ENCODE results near the gene DPEP3. TPM values are rescaled to one million over a fixed set of nuclear protein-coding genes. Genes with fewer than 3 reads are reported as not detected.
"Not testable (repeated sequence)": the region's sequence is repeated elsewhere in the genome, so short reads cannot be mapped to it uniquely, and the experiment has no call there.

DPEP3 gene
- total and polyA plus RNA-seq, 2 donors, result 0.14 to 0.23 TPM

GRCh38 chr16:68009872-68010271 is 29.6 kb upstream of the DPEP3 start:
- H3K27me3 ChIP-seq (ENCODE audit: control insufficient read depth in 2 of 2, insufficient read depth in 1 of 2, low read length in 1 of 2); H3K27ac ChIP-seq (ENCODE audit: low read depth in 1 of 2, low read length in 1 of 2); H3K9me3 ChIP-seq (ENCODE audit: control insufficient read depth in 2 of 2, insufficient read depth in 1 of 2, low read length in 1 of 2); H3K4me3 ChIP-seq (ENCODE audit: low read length in 2 of 2); DNase-seq (ENCODE audit: low read depth in 6 of 9, low spot score in 9 of 9); H3K36me3 ChIP-seq (ENCODE audit: control insufficient read depth in 2 of 2, insufficient read depth in 2 of 2, low read length in 1 of 2): not testable (repeated sequence)
- 91% methylated on average over 4 of the region's 4 CpGs for WGBS
- peaks cover 0 to 15% of the 10 kb centered on the region in 2 donors for H3K4me1 ChIP-seq (ENCODE audit: control insufficient read depth in 2 of 2, insufficient read depth in 2 of 2, low read length in 2 of 2)

- 96% methylated on average over 9 of the region's 9 CpGs for WGBS
- Histone ChIP-seq H3K27ac (ENCODE audit: low read depth in 1 of 2, low read length in 1 of 2) (no peak overlapping the region), H3K27me3 (ENCODE audit: control insufficient read depth in 2 of 2, insufficient read depth in 1 of 2, low read length in 1 of 2) (no peaks in the 10 kb centered on the region), H3K9me3 (ENCODE audit: control insufficient read depth in 2 of 2, insufficient read depth in 1 of 2, low read length in 1 of 2) (no peaks in the 10 kb centered on the region), H3K36me3 (ENCODE audit: control insufficient read depth in 2 of 2, insufficient read depth in 2 of 2, low read length in 1 of 2) (no peaks in the 10 kb centered on the region), H3K4me1 (ENCODE audit: control insufficient read depth in 2 of 2, insufficient read depth in 2 of 2, low read length in 2 of 2) (peaks cover 0 to 15% of the 10 kb centered on the region in 2 donors), H3K4me3 (ENCODE audit: low read length in 2 of 2) (no peak overlapping the region)
- DNase-seq (ENCODE audit: low read depth in 6 of 9, low spot score in 9 of 9), result no peak
Measured at GRCh38 chr16:68009157-68009735, 28.9 kb upstream of the DPEP3 start.

DNA sequence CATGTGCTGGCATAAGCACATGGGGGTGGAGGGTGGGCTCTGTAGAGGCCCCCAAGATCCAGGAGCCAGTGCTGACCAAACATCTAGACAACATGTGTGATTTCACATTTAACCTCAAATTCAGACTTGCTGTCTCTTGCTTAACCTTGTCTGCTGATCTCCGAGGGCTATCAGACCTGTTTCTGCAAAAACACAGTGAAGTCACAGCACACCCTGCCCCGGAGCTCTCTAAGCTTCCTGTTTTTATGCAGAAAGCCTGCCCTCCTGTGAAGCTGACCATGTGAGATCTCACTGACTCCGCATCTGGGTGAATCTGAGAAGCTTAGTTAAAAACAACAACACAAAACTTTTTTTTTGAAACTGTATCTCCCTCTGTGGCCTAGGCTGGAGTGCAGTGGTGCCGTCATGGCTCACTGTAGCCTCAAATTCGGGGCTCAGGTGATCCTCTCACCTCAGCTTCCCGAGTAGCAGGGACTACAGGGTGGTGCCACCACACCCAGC is 25.5 kb upstream of the DPEP3 start:
- Histone ChIP-seq H3K4me3 (ENCODE audit: low read length in 2 of 2) (no peak overlapping the region), H3K36me3 (ENCODE audit: control insufficient read depth in 2 of 2, insufficient read depth in 2 of 2, low read length in 1 of 2) (no peaks in the 10 kb centered on the region), H3K9me3 (ENCODE audit: control insufficient read depth in 2 of 2, insufficient read depth in 1 of 2, low read length in 1 of 2) (no peaks in the 10 kb centered on the region), H3K27me3 (ENCODE audit: control insufficient read depth in 2 of 2, insufficient read depth in 1 of 2, low read length in 1 of 2) (no peaks in the 10 kb centered on the region), H3K27ac (ENCODE audit: low read depth in 1 of 2, low read length in 1 of 2) (peak overlapping the region; percentile 61 to 76), H3K4me1 (ENCODE audit: control insufficient read depth in 2 of 2, insufficient read depth in 2 of 2, low read length in 2 of 2) (peaks cover 0 to 12% of the 10 kb centered on the region in 2 donors)
- DNase-seq (ENCODE audit: low read depth in 6 of 9, low spot score in 9 of 9), result peak in 2 of 9 donors; percentile 18 to 55
- WGBS, result 48% methylated on average over 6 of the region's 6 CpGs

DNA sequence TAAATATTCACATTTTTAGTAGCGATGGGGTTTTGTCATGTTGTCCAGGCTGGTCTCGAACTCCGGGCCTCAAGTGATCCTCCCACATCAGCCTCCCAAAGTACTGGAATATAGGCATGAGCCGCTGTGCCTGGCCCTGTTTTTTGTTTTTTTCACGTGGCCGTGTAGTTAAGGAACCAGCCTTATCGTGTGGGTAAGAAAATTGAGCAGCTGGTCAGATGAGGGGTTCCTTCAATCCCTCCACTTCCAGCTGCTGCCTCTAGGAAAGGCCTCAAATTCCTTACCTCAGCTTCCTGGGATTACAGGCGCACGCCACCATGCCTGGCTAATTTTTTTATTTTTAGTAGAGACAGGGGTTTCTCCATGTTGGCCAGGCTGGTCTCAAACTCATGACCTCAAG is 24.9 kb upstream of the DPEP3 start:
- Histone ChIP-seq H3K27ac (ENCODE audit: low read depth in 1 of 2, low read length in 1 of 2) (peak overlapping the region in 1 of 2 donors; percentile 15), H3K36me3 (ENCODE audit: control insufficient read depth in 2 of 2, insufficient read depth in 2 of 2, low read length in 1 of 2) (no peaks in the 10 kb centered on the region), H3K4me1 (ENCODE audit: control insufficient read depth in 2 of 2, insufficient read depth in 2 of 2, low read length in 2 of 2) (peaks cover 2 to 19% of the 10 kb centered on the region in 2 donors), H3K27me3 (ENCODE audit: control insufficient read depth in 2 of 2, insufficient read depth in 1 of 2, low read length in 1 of 2) (no peaks in the 10 kb centered on the region), H3K4me3 (ENCODE audit: low read length in 2 of 2) (no peak overlapping the region), H3K9me3 (ENCODE audit: control insufficient read depth in 2 of 2, insufficient read depth in 1 of 2, low read length in 1 of 2) (no peaks in the 10 kb centered on the region)
- DNase-seq (ENCODE audit: low read depth in 6 of 9, low spot score in 9 of 9), result no peak
- WGBS, result 97% methylated on average over 9 of the region's 9 CpGs

GRCh38 chr16:68003031-68003430 is 22.7 kb upstream of the DPEP3 start:
- Histone ChIP-seq H3K4me3 (ENCODE audit: low read length in 2 of 2) (no peak overlapping the region), H3K36me3 (ENCODE audit: control insufficient read depth in 2 of 2, insufficient read depth in 2 of 2, low read length in 1 of 2) (no peaks in the 10 kb centered on the region), H3K4me1 (ENCODE audit: control insufficient read depth in 2 of 2, insufficient read depth in 2 of 2, low read length in 2 of 2) (peaks cover 6 to 38% of the 10 kb centered on the region in 2 donors), H3K27ac (ENCODE audit: low read depth in 1 of 2, low read length in 1 of 2) (no peak overlapping the region), H3K9me3 (ENCODE audit: control insufficient read depth in 2 of 2, insufficient read depth in 1 of 2, low read length in 1 of 2) (peaks cover 0 to 8% of the 10 kb centered on the region in 2 donors), H3K27me3 (ENCODE audit: control insufficient read depth in 2 of 2, insufficient read depth in 1 of 2, low read length in 1 of 2) (no peaks in the 10 kb centered on the region)
- DNase-seq (ENCODE audit: low read depth in 6 of 9, low spot score in 9 of 9), result no peak
- 95% methylated on average over 4 of the region's 4 CpGs for WGBS

GRCh38 chr16:68000450-68000849 is 20.2 kb upstream of the DPEP3 start:
- H3K27me3 ChIP-seq (ENCODE audit: control insufficient read depth in 2 of 2, insufficient read depth in 1 of 2, low read length in 1 of 2), result no peaks in the 10 kb centered on the region
- peaks cover 6 to 36% of the 10 kb centered on the region in 2 donors for H3K4me1 ChIP-seq (ENCODE audit: control insufficient read depth in 2 of 2, insufficient read depth in 2 of 2, low read length in 2 of 2)
- peak in 2 of 9 donors; percentile 14 to 51 for DNase-seq (ENCODE audit: low read depth in 6 of 9, low spot score in 9 of 9)
- H3K4me3 ChIP-seq (ENCODE audit: low read length in 2 of 2), result no peak overlapping the region
- WGBS, result 63% methylated on average over 3 of the region's 3 CpGs
- peak overlapping the region; percentile 83 to 90 for H3K27ac ChIP-seq (ENCODE audit: low read depth in 1 of 2, low read length in 1 of 2)
- no peaks in the 10 kb centered on the region for H3K36me3 ChIP-seq (ENCODE audit: control insufficient read depth in 2 of 2, insufficient read depth in 2 of 2, low read length in 1 of 2)
- H3K9me3 ChIP-seq (ENCODE audit: control insufficient read depth in 2 of 2, insufficient read depth in 1 of 2, low read length in 1 of 2), result peaks cover 0 to 15% of the 10 kb centered on the region in 2 donors

DNA sequence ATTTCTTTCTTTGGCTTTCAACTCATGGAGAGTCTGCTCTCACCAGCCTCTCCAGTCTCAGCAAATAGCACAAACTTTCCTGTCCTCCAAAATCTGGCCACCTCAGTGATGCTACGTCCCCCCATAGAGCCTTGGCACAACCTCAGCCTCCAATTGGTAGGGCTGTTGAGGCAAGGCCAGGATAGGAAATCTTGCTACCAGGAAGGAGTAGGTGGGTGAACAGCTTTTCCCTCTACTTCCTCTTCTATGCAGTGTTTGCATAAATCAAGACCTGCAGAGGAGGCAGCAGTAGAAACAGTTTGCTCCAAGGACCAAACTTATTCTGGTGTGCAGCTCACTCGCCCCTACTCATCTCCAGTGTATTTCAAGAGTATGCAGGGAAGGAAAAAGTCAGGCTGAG is 19.7 kb upstream of the DPEP3 start:
- Histone ChIP-seq H3K27me3 (ENCODE audit: control insufficient read depth in 2 of 2, insufficient read depth in 1 of 2, low read length in 1 of 2) (no peaks in the 10 kb centered on the region), H3K4me1 (ENCODE audit: control insufficient read depth in 2 of 2, insufficient read depth in 2 of 2, low read length in 2 of 2) (peaks cover 6 to 36% of the 10 kb centered on the region in 2 donors), H3K27ac (ENCODE audit: low read depth in 1 of 2, low read length in 1 of 2) (peak overlapping the region; percentile 83 to 90), H3K9me3 (ENCODE audit: control insufficient read depth in 2 of 2, insufficient read depth in 1 of 2, low read length in 1 of 2) (peaks cover 0 to 15% of the 10 kb centered on the region in 2 donors), H3K4me3 (ENCODE audit: low read length in 2 of 2) (no peak overlapping the region), H3K36me3 (ENCODE audit: control insufficient read depth in 2 of 2, insufficient read depth in 2 of 2, low read length in 1 of 2) (no peaks in the 10 kb centered on the region)
- 68% methylated on average over 2 of the region's 2 CpGs for WGBS
- DNase-seq (ENCODE audit: low read depth in 6 of 9, low spot score in 9 of 9), result peak in 2 of 9 donors; percentile 38 to 57

DNA sequence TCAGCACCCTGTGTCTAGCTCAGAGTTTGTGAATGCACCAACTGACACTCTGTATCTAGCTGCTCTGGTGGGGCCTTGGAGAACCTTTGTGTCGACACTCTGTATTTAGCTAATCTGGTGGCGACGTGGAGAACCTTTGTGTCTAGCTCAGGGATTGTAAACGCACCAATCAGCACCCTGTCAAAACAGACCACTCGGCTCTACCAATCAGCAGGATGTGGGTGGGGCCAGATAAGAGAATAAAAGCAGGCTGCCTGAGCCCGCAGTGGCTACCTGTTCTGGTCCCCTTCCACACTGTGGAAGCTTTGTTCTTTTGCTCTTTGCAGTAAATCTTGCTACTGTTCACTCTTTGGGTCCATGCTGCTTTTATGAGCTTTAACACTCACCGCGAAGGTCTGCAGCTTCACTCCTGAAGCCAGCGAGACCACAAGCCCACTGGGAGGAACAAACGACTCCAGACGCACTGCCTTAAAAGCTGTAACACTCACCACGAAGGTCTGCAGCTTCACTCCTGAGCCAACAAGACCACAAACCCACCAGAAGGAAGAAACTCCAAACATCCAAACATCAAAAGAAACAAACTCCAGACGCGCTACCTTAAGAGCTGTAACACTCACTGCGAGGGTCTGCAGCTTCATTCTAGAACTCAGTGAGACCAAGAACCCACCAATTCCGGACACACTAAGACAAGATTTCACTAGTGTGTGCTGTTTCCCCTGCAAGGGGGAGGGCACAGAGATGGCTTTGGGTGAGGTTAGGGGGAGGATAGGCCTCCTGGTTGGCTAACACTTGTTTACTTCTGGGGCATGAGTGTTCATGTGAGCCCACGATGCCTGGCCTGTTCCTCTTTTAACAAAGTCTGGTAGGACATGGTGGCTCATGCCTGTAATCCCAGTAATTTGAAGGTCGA is 18.7 kb upstream of the DPEP3 start, which contains the start of gene DPEP2:
Gene DPEP2, minus strand, starts transcription at position 706 of the 910 bp plus-strand sequence. CDS start 6,272 bp downstream, outside the sequence.
- Histone ChIP-seq H3K27ac (ENCODE audit: low read depth in 1 of 2, low read length in 1 of 2) (peak within 1 kb of the TSS; percentile 83 to 90), H3K9me3 (ENCODE audit: control insufficient read depth in 2 of 2, insufficient read depth in 1 of 2, low read length in 1 of 2) (peaks cover 0 to 15% of the 10 kb centered on the region in 2 donors), H3K4me1 (ENCODE audit: control insufficient read depth in 2 of 2, insufficient read depth in 2 of 2, low read length in 2 of 2) (peaks cover 6 to 41% of the 10 kb centered on the region in 2 donors), H3K4me3 (ENCODE audit: low read length in 2 of 2) (peak within 1 kb of the TSS; percentile 9 to 29)
- 23% methylated on average over 18 of the region's 18 CpGs for WGBS
- not testable (repeated sequence) for H3K27me3 ChIP-seq (ENCODE audit: control insufficient read depth in 2 of 2, insufficient read depth in 1 of 2, low read length in 1 of 2); H3K36me3 ChIP-seq (ENCODE audit: control insufficient read depth in 2 of 2, insufficient read depth in 2 of 2, low read length in 1 of 2)
- peak in 5 of 9 donors; percentile 44 to 84 (median 58) for DNase-seq (ENCODE audit: low read depth in 6 of 9, low spot score in 9 of 9)
